HepG2 (cell line): ENCODE results near the gene BSG. TPM values are rescaled to one million over a fixed set of nuclear protein-coding genes. Genes with fewer than 3 reads are reported as not detected.

Experiments used
- AHDC1 ChIP-seq: sonication (generic); formaldehyde crosslinking; IDR thresholded peaks from 2 replicates; pipeline ENCODE4 v1.5.1; 2020; ENCODE audit warnings: mild to moderate bottlenecking, missing genetic modification reagents, borderline replicate concordance
- CREB1 ChIP-seq, 2 experiments: fragments of 450-650 bp in 1 of 2; IDR thresholded peaks; 2 replicates each; pipeline ENCODE4 v1.6.1; 2016 to 2017; ENCODE audit warnings: control low read depth in 1 of 2, mild to moderate bottlenecking in 1 of 2, missing compliant biosample characterization in 1 of 2, missing genetic modification characterization in 1 of 2
- FOXK1 ChIP-seq: sonication (generic); formaldehyde crosslinking; IDR thresholded peaks from 2 replicates; pipeline ENCODE4 v1.4.0; 2020; ENCODE audit warnings: low read depth, missing genetic modification reagents, borderline replicate concordance
- HNRNPK ChIP-seq: fragments of 200-400 bp; formaldehyde crosslinking; IDR thresholded peaks from 2 replicates; pipeline ENCODE4 v1.6.1; 2018; ENCODE audit warnings: low read length, low read depth, moderate library complexity, mild to moderate bottlenecking; ENCODE audit not compliant: poor library complexity, severe bottlenecking
- NFKBIZ ChIP-seq: IDR thresholded peaks from 2 replicates; pipeline ENCODE4 v1.6.1; 2018; ENCODE audit warnings: missing genetic modification reagents, missing compliant biosample characterization
- PAF1 ChIP-seq: IDR thresholded peaks from 2 replicates; pipeline ENCODE4 v1.6.1; 2016; ENCODE audit warnings: missing genetic modification reagents, missing compliant biosample characterization
- SMARCE1 ChIP-seq: fragments of 450-650 bp; IDR thresholded peaks from 2 replicates; pipeline ENCODE4 v1.6.1; 2017; ENCODE audit warnings: borderline replicate concordance
- SP5 ChIP-seq: IDR thresholded peaks from 2 replicates; pipeline ENCODE4 v1.6.1; 2016; ENCODE audit warnings: low read depth, borderline replicate concordance
- YEATS2 ChIP-seq: sonication (generic); formaldehyde crosslinking; IDR thresholded peaks from 2 replicates; pipeline ENCODE4 v1.4.0; 2020; ENCODE audit warnings: missing genetic modification reagents, borderline replicate concordance
- ZBTB26 ChIP-seq: IDR thresholded peaks from 2 replicates; pipeline ENCODE4 v1.6.1; 2016; ENCODE audit warnings: missing compliant biosample characterization, missing genetic modification reagents, borderline replicate concordance
- ZNF230 ChIP-seq: sonication (generic); formaldehyde crosslinking; IDR thresholded peaks from 2 replicates; pipeline ENCODE4 v1.4.0; 2020; ENCODE audit warnings: mild to moderate bottlenecking, missing genetic modification reagents
- ZNF275 ChIP-seq: sonication (generic); formaldehyde crosslinking; IDR thresholded peaks from 2 replicates; pipeline ENCODE4 v1.8.0; 2022; ENCODE audit warnings: missing genetic modification reagents, mild to moderate bottlenecking, inconsistent platforms, borderline replicate concordance
- ZNF331 ChIP-seq: sonication (generic); formaldehyde crosslinking; IDR thresholded peaks from 2 replicates; pipeline ENCODE4 v1.4.0; 2020; ENCODE audit warnings: missing genetic modification reagents
- ZNF562 ChIP-seq: sonication (generic); formaldehyde crosslinking; IDR thresholded peaks from 2 replicates; pipeline ENCODE4 v1.8.0; 2022; ENCODE audit warnings: missing genetic modification reagents, borderline replicate concordance
- ZNF672 ChIP-seq: sonication (generic); formaldehyde crosslinking; IDR thresholded peaks from 2 replicates; pipeline ENCODE4 v1.8.1; 2022; ENCODE audit warnings: missing genetic modification reagents
- polyA plus RNA-seq, 8 experiments: library from polyadenylated mRNA; depleted of rRNA in 3 of 8; stranded (reverse) in 7 of 8; unstranded in 1 of 8; fragments of >200 nt; fragmentation: Illumina TruSeq in 4 of 8; extraction: Trizol in 4 of 8; gene quantifications; 2 replicates each; pipeline versions ENCODE4 v1.2.1 to v1.2.3, GENCODE V29; 2011 to 2016; ENCODE audit warnings: low read depth in 4 of 8, missing spikeins in 1 of 8, mixed read lengths in 1 of 8; ENCODE audit not compliant: insufficient read depth in 1 of 8
- total RNA-seq, 5 experiments: library from RNA; depleted of rRNA; stranded (reverse); fragments of >200 nt; fragmentation: Illumina TruSeq; extraction: Trizol; gene quantifications; 2 replicates each; pipeline ENCODE4 v1.2.3, GENCODE V29; 2016; ENCODE audit warnings: low read depth in 1 of 5
- TF ChIP-seq, protein P1 (sequence below): sonication (generic); formaldehyde crosslinking; IDR thresholded peaks from 2 replicates; pipeline ENCODE4 v1.4.0; 2020; ENCODE audit warnings: missing genetic modification reagents, borderline replicate concordance
- TF ChIP-seq, protein P2 (sequence below): sonication (generic); formaldehyde crosslinking; IDR thresholded peaks from 2 replicates; pipeline ENCODE4 v1.4.0; 2020; ENCODE audit warnings: missing genetic modification reagents, low read depth, mild to moderate bottlenecking, borderline replicate concordance

BSG gene
- total and polyA plus RNA-seq, 2 of the 13 experiments (the other 11 are each of a cell fraction or from before 2014, with no cell fraction given), result 309 to 754 TPM

GRCh38 chr19:531009-531752 lies 41.2 kb upstream of the BSG start (continued):
- peak; percentile 68 for TF ChIP-seq HNRNPK
- TF ChIP-seq AHDC1 (CRISPR knock-in tag), result no peak
- TF ChIP-seq PAF1, result no peak
- peak; percentile 41; the same call in 1 of the 2 replicates for TF ChIP-seq FOXK1 (CRISPR knock-in tag)
- no peak for TF ChIP-seq YEATS2 (CRISPR knock-in tag)
- no peak for TF ChIP-seq ZNF275
- peak; percentile 15; the same call in 1 of the 2 replicates for TF ChIP-seq CREB1 (IDR thresholded peaks at IDR 0.05)
- TF ChIP-seq CREB1 (CRISPR knock-in tag; IDR thresholded peaks at IDR 0.05), result no peak
- TF ChIP-seq ZNF562 (CRISPR knock-in tag), result no peak
- TF ChIP-seq ZBTB26 (CRISPR knock-in tag), result no peak
- no peak for TF ChIP-seq ZNF230 (CRISPR knock-in tag)
- TF ChIP-seq, protein P1, sequence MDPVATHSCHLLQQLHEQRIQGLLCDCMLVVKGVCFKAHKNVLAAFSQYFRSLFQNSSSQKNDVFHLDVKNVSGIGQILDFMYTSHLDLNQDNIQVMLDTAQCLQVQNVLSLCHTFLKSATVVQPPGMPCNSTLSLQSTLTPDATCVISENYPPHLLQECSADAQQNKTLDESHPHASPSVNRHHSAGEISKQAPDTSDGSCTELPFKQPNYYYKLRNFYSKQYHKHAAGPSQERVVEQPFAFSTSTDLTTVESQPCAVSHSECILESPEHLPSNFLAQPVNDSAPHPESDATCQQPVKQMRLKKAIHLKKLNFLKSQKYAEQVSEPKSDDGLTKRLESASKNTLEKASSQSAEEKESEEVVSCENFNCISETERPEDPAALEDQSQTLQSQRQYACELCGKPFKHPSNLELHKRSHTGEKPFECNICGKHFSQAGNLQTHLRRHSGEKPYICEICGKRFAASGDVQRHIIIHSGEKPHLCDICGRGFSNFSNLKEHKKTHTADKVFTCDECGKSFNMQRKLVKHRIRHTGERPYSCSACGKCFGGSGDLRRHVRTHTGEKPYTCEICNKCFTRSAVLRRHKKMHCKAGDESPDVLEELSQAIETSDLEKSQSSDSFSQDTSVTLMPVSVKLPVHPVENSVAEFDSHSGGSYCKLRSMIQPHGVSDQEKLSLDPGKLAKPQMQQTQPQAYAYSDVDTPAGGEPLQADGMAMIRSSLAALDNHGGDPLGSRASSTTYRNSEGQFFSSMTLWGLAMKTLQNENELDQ (CRISPR knock-in tag), result no peak
- peak; percentile 32 for TF ChIP-seq ZNF331 (CRISPR knock-in tag)
- TF ChIP-seq SP5 (CRISPR knock-in tag), result no peak
- TF ChIP-seq, protein P2, sequence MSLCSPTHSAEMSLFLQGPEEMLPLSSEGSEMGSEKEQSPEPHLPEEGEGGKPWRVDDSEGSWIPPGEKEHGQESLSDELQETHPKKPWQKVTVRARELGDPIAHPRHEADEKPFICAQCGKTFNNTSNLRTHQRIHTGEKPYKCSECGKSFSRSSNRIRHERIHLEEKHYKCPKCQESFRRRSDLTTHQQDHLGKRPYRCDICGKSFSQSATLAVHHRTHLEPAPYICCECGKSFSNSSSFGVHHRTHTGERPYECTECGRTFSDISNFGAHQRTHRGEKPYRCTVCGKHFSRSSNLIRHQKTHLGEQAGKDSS (CRISPR knock-in tag), result peak; percentile 47; the same call in 1 of the 2 replicates
- no peak for TF ChIP-seq SMARCE1
- no peak for TF ChIP-seq ZNF672
- TF ChIP-seq NFKBIZ (CRISPR knock-in tag), result no peak
